Mesenchymal stem cell (in vitro differentiated cells and primary cell): ENCODE measurements around the gene RPL28.

Experiments used
- DNase-seq: peaks from one replicate; pipeline ENCODE4 v3.0.0-alpha.2; 2013
- H2AFZ ChIP-seq: one replicate; pipeline ENCODE4 v1.6.1; 2013; ENCODE audit warnings: low read depth, mild to moderate bottlenecking, control low read depth, inconsistent platforms, low read length, moderate library complexity
- H2AK5ac ChIP-seq: 2 replicates; pipeline ENCODE4 v1.6.1; 2013; ENCODE audit warnings: low read length, moderate library complexity, mild to moderate bottlenecking, inconsistent platforms; ENCODE audit not compliant: severe bottlenecking
- H2BK120ac ChIP-seq: one replicate; pipeline ENCODE4 v1.6.1; 2013; ENCODE audit warnings: low read depth, mild to moderate bottlenecking, inconsistent platforms, low read length, moderate library complexity
- H2BK12ac ChIP-seq, 2 experiments: one replicate each; pipeline ENCODE4 v1.6.1; 2013; ENCODE audit warnings: inconsistent platforms in 2 of 2, low read length in 2 of 2, mild to moderate bottlenecking in 2 of 2, moderate library complexity in 2 of 2, control low read depth in 1 of 2
- H2BK15ac ChIP-seq: one replicate; pipeline ENCODE4 v1.6.1; 2013; ENCODE audit warnings: mild to moderate bottlenecking, low read depth, inconsistent platforms; ENCODE audit not compliant: poor library complexity, severe bottlenecking
- H2BK5ac ChIP-seq: 2 replicates; pipeline ENCODE4 v1.6.1; 2013; ENCODE audit warnings: low read depth, mild to moderate bottlenecking, low read length, control low read depth, inconsistent platforms; ENCODE audit not compliant: poor library complexity, severe bottlenecking
- H3K14ac ChIP-seq, 2 experiments: one replicate each; pipeline ENCODE4 v1.6.1; 2013; ENCODE audit warnings: inconsistent platforms in 2 of 2, low read length in 2 of 2, control low read depth in 1 of 2, mild to moderate bottlenecking in 1 of 2, moderate library complexity in 1 of 2
- H3K18ac ChIP-seq, 2 experiments: one replicate each; pipeline ENCODE4 v1.6.1; 2013; ENCODE audit warnings: inconsistent platforms in 2 of 2, low read length in 2 of 2, control low read depth in 1 of 2, low read depth in 1 of 2, mild to moderate bottlenecking in 1 of 2
- H3K23ac ChIP-seq, 2 experiments: one replicate each; pipeline ENCODE4 v1.6.1; 2013; ENCODE audit warnings: inconsistent platforms in 2 of 2, low read length in 2 of 2, mild to moderate bottlenecking in 2 of 2, moderate library complexity in 2 of 2, control low read depth in 1 of 2
- H3K27ac ChIP-seq: 2 replicates; pipeline ENCODE4 v1.5.1; 2013; ENCODE audit warnings: mild to moderate bottlenecking, moderate library complexity, low read length, control low read depth, inconsistent platforms; ENCODE audit not compliant: poor library complexity, severe bottlenecking
- H3K27me3 ChIP-seq, 2 experiments: 2 replicates each; pipeline versions ENCODE4 v1.6.1 to v1.7.0; 2013; ENCODE audit warnings: low read length in 2 of 2, mild to moderate bottlenecking in 2 of 2, moderate library complexity in 2 of 2, control low read depth in 1 of 2, inconsistent platforms in 1 of 2; ENCODE audit not compliant: control insufficient read depth in 1 of 2, insufficient read depth in 1 of 2
- H3K36me3 ChIP-seq, 2 experiments: 2 replicates each; pipeline versions ENCODE4 v1.6.1 to v1.7.0; 2013; ENCODE audit warnings: low read length in 2 of 2, control low read depth in 1 of 2, inconsistent platforms in 1 of 2, low read depth in 1 of 2, mild to moderate bottlenecking in 1 of 2; ENCODE audit not compliant: insufficient read depth in 2 of 2, control insufficient read depth in 1 of 2
- H3K4ac ChIP-seq, 2 experiments: one replicate each; pipeline ENCODE4 v1.6.1; 2013; ENCODE audit warnings: inconsistent platforms in 2 of 2, low read length in 2 of 2, mild to moderate bottlenecking in 2 of 2, moderate library complexity in 2 of 2, control low read depth in 1 of 2, low read depth in 1 of 2
- H3K4me1 ChIP-seq: 2 replicates; pipeline ENCODE4 v1.6.1; 2013; ENCODE audit warnings: low read depth, low read length, control low read depth; ENCODE audit not compliant: control insufficient read depth, insufficient read depth
- H3K4me2 ChIP-seq: 2 replicates; pipeline ENCODE4 v1.6.1; 2013; ENCODE audit warnings: low read length, mild to moderate bottlenecking, inconsistent platforms; ENCODE audit not compliant: poor library complexity, severe bottlenecking
- H3K4me3 ChIP-seq, 2 experiments: 2 replicates each; pipeline versions ENCODE4 v1.5.1 to v1.7.0; 2013; ENCODE audit warnings: low read length in 2 of 2, mild to moderate bottlenecking in 2 of 2, control low read depth in 1 of 2, low read depth in 1 of 2; ENCODE audit not compliant: insufficient read depth in 1 of 2
- H3K79me1 ChIP-seq: replicated peaks from 2 replicates; pipeline ENCODE4 v1.6.1; 2013; ENCODE audit warnings: mild to moderate bottlenecking, control low read depth, low read length, inconsistent platforms; ENCODE audit not compliant: poor library complexity, severe bottlenecking
- H3K9ac ChIP-seq: 2 replicates; pipeline ENCODE4 v1.7.0; 2013; ENCODE audit warnings: mild to moderate bottlenecking, low read length, moderate library complexity
- H3K9me3 ChIP-seq: 2 replicates; pipeline ENCODE4 v1.7.0; 2013; ENCODE audit warnings: mild to moderate bottlenecking, low read length; ENCODE audit not compliant: control insufficient read depth
- H4K8ac ChIP-seq: one replicate; pipeline ENCODE4 v1.6.1; 2013; ENCODE audit warnings: inconsistent platforms, mild to moderate bottlenecking, low read length, moderate library complexity
- H4K91ac ChIP-seq: one replicate; pipeline ENCODE4 v1.6.1; 2013; ENCODE audit warnings: mild to moderate bottlenecking, low read length, inconsistent platforms
- WGBS: methylation state at CpG from one replicate; pipeline ENCODE4 v1.1.7; 2013; ENCODE audit warnings: mixed read lengths; 5-methylcytosine and 5-hydroxymethylcytosine counted together

The RPL28 gene

DNA sequence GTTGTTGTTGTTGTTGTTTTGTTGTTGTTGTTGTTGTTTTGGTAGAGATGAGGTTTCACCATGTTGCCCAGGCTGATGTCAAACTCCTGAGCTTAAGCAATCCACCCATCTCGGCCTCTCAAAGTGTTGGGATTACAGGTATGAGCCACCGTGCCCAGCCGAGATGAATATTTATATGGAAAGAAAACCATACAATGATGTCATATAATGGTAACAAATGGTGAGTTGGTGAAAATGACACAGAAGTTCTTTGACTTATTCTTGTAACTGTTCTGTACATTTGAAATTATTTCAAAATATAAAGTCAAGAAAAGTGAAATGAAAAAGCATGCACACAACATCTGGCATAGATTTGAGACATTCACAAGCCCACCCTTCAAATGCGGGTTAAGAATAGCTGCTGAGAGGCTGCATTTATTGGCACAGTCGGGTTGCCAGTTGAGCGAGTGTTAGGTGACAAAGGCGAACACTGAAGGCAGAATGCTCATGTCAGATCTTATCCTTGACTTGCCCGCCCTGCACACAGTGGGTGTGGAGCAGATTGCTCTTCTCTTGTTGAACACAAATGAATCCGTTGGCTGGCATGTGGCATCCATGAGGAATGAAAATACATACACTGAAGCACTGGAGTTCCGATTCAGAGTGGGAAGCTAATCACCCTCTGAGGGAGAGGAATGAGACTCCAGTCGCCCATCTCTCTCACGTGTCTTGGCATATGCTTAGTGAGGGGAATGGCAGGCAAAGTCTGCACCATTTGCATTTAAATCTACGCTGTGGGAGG is 37.7 kb downstream of the RPL28 start:
- Histone ChIP-seq H3K18ac (no peak overlapping the region), H2AFZ (no peak overlapping the region), H3K36me3 (no peaks in the 10 kb centered on the region), H4K8ac (no peak overlapping the region), H2AK5ac (no peak overlapping the region), H3K9ac (no peak overlapping the region), H3K4ac (no peak overlapping the region), H3K79me1 (no peaks in the 10 kb centered on the region), H2BK120ac (no peak overlapping the region), H3K23ac (no peak overlapping the region), H3K4me3 (no peak overlapping the region), H3K4me1 (no peaks in the 10 kb centered on the region), H2BK15ac (no peak overlapping the region), H3K27ac (no peak overlapping the region), H3K4me2 (no peak overlapping the region), H3K27me3 (peaks cover 17 to 49% of the 10 kb centered on the region in 2 experiments), H3K9me3 (no peaks in the 10 kb centered on the region), H2BK12ac (no peak overlapping the region), H2BK5ac (no peak overlapping the region), H3K14ac (no peak overlapping the region), H4K91ac (no peak overlapping the region)
- DNase-seq: no peak
- 69% methylated on average over 10 of the region's 13 CpGs for whole genome bisulfite sequencing

DNA sequence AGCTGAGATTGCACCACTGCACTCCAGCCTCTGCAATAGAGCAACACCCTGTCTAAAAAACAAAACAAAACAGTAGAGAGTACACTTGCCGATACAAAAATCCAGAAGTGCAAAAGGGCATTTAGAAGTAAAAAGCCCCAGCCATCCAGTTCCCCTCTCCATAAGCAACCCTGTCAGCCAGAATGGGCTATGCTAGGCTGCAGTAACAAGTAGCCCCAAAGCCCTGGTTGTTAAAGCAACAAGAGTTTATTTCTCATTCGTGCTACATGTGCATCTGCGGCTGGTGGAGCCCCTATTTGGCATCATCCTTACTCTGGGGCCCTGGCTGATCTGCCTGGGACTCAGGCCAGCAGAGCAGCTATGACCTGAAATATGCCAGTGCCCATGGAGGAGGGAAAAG is 38.8 kb downstream of the RPL28 start:
- WGBS: 92% methylated on average over 3 of the region's 3 CpGs
- Histone ChIP-seq H4K91ac (no peak overlapping the region), H3K79me1 (no peaks in the 10 kb centered on the region), H2BK12ac (no peak overlapping the region), H3K4me2 (no peak overlapping the region), H2BK15ac (no peak overlapping the region), H3K27ac (no peak overlapping the region), H3K9ac (no peak overlapping the region), H3K4me3 (no peak overlapping the region), H3K18ac (no peak overlapping the region), H3K14ac (no peak overlapping the region), H2BK5ac (no peak overlapping the region), H3K9me3 (no peaks in the 10 kb centered on the region), H2AK5ac (no peak overlapping the region), H3K23ac (no peak overlapping the region), H2AFZ (no peak overlapping the region), H4K8ac (no peak overlapping the region), H3K36me3 (no peaks in the 10 kb centered on the region), H2BK120ac (no peak overlapping the region), H3K4ac (no peak overlapping the region), H3K27me3 (peaks cover 19 to 52% of the 10 kb centered on the region in 2 experiments), H3K4me1 (no peaks in the 10 kb centered on the region)
- DNase-seq: no peak

DNA sequence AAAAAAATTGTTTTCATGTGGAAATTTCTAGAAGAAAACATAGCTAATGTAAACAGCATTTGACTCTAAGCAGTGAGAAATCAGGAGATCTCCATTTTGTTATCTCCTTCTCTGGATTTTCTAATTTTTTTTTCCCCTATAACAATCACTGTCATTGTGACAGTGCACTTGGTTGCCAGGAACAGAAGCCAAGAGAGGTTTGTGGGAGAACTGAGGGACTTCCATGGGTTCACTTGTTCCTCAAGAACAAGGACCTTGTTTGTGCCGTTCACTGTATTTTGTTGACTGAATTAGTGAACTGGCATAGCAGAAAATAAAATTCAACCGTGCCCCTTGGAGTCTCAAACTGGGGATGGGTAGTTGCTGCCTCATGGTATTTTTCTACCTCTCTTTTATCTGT is 40.3 kb downstream of the RPL28 start:
- Histone ChIP-seq H4K8ac (no peak overlapping the region), H3K9me3 (no peaks in the 10 kb centered on the region), H3K4me3 (no peak overlapping the region), H3K36me3 (no peaks in the 10 kb centered on the region), H2BK15ac (no peak overlapping the region), H2BK5ac (no peak overlapping the region), H2BK120ac (no peak overlapping the region), H3K4me1 (no peaks in the 10 kb centered on the region), H2AFZ (no peak overlapping the region), H3K79me1 (no peaks in the 10 kb centered on the region), H3K9ac (no peak overlapping the region), H4K91ac (no peak overlapping the region), H3K27me3 (peaks cover 12 to 48% of the 10 kb centered on the region in 2 experiments), H3K4ac (no peak overlapping the region), H3K14ac (no peak overlapping the region), H3K18ac (no peak overlapping the region), H3K27ac (no peak overlapping the region), H3K4me2 (no peak overlapping the region), H2AK5ac (no peak overlapping the region), H2BK12ac (no peak overlapping the region), H3K23ac (no peak overlapping the region)
- no peak for DNase-seq
- 78% methylated on average over 2 of the region's 2 CpGs for WGBS

DNA sequence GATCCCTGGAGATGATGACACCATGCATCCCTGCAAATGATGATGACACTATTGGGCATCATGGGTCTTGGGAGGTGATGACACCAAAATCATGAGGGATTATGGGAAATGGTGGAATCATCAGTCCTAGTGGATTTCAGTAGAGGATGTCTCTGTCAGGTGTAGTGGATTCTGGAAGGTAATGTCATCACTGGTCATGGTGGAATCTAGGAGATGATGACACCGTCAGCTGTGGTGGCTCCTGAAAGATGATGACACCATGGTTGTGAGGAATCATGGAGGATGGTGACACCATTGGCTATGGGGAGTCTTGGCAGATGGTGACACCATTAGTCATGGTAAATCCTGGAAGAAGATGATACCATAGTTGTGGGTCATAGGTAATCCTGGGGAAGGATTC is 45.5 kb downstream of the RPL28 start:
- Histone ChIP-seq H3K18ac (no peak overlapping the region), H2BK15ac (no peak overlapping the region), H3K4ac (no peak overlapping the region), H3K14ac (no peak overlapping the region), H3K4me3 (no peak overlapping the region), H3K36me3 (no peaks in the 10 kb centered on the region), H3K4me1 (peaks cover 6% of the 10 kb centered on the region), H4K8ac (no peak overlapping the region), H2BK5ac (no peak overlapping the region), H3K4me2 (no peak overlapping the region), H3K27ac (no peak overlapping the region), H3K27me3 (peaks cover 4 to 64% of the 10 kb centered on the region in 2 experiments), H3K9ac (no peak overlapping the region), H4K91ac (no peak overlapping the region), H2AK5ac (no peak overlapping the region), H3K23ac (no peak overlapping the region), H2BK12ac (no peak overlapping the region), H3K9me3 (peaks cover 5% of the 10 kb centered on the region), H2AFZ (no peak overlapping the region), H3K79me1 (no peaks in the 10 kb centered on the region), H2BK120ac (no peak overlapping the region)
- no peak for DNase-seq
- WGBS: 67% methylated on average over 1 of the region's 1 CpG
